Gastrocnemius medialis (tissue), 4 donors: Measurements from ENCODE around the gene SRSF3. TPM values are rescaled to one million over a fixed set of nuclear protein-coding genes. Genes with fewer than 3 reads are reported as not detected.
A peak's percentile ranks its signal among the peaks of the same experiment; 100 is the strongest.

ENCODE experiments used
- ATAC-seq, 2 donors: fragments of 150-250 bp; one replicate each; pipeline ENCODE4 v1.9.1; 2016
- DNase-seq, 2 donors: peaks; one replicate each; pipeline ENCODE4 v3.0.0-alpha.2; 2019
- H3K27ac ChIP-seq, 4 donors: fragments of 200-600 bp; sonication (generic); 1 replicate in 1 of 4; 2 replicates in 3 of 4; pipeline ENCODE4 v1.5.1; 2016 to 2018; ENCODE audit warnings: mild to moderate bottlenecking in 2 of 4, moderate library complexity in 1 of 4
- H3K27me3 ChIP-seq, 3 donors: fragments of 200-600 bp; sonication (generic) in 2 of 3; 1 replicate in 1 of 3; 2 replicates in 2 of 3; pipeline versions ENCODE4 v1.5.1 to v1.6.0; 2016 to 2019; ENCODE audit warnings: mild to moderate bottlenecking in 1 of 3, moderate library complexity in 1 of 3
- H3K36me3 ChIP-seq, 2 donors: fragments of 200-600 bp; sonication (generic) in 1 of 2; one replicate each; pipeline ENCODE4 v1.5.1; 2017 to 2018
- H3K4me1 ChIP-seq, 2 donors: fragments of 200-600 bp; sonication (generic) in 1 of 2; one replicate each; pipeline ENCODE4 v1.5.1; 2016 to 2017; ENCODE audit warnings: mild to moderate bottlenecking in 2 of 2
- H3K4me3 ChIP-seq, 4 donors: fragments of 200-600 bp; sonication (generic) in 3 of 4; 1 replicate in 1 of 4; 2 replicates in 3 of 4; pipeline ENCODE4 v1.5.1; 2016 to 2019; ENCODE audit warnings: mild to moderate bottlenecking in 2 of 4
- H3K9me3 ChIP-seq, 3 donors: fragments of 200-600 bp; sonication (generic) in 2 of 3; 1 replicate in 1 of 3; 2 replicates in 2 of 3; pipeline ENCODE4 v1.5.1; 2016 to 2019
- POLR2A ChIP-seq, 2 donors: fragments of 450-650 bp; IDR thresholded peaks; one replicate each; pipeline ENCODE4 v1.6.1; 2017; ENCODE audit warnings: antibody characterized with exemption in 2 of 2, mild to moderate bottlenecking in 2 of 2, moderate library complexity in 2 of 2
- in situ Hi-C, 4 donors: fragments of 200-750 bp; cut with MboI; loops; one replicate each; pipeline versions ENCODE4 v1.15.0 to v1.8.0; 2017; ENCODE audit warnings: low sequenced_read_pairs in 4 of 4
- intact Hi-C: fragments of 100-400 bp; cut with DNase I; formaldehyde crosslinking; loops from one replicate; pipeline ENCODE4 v1.15.1; 2023; ENCODE audit warnings: low total_unique reads
- total RNA-seq, 4 donors: library from RNA; depleted of rRNA; stranded (reverse); fragments of >200 nt; gene quantifications; one replicate each; pipeline versions ENCODE4 v1.1.0 to v1.2.3, GENCODE V29; 2016
- TF ChIP-seq, protein P1 (sequence below), 5 experiments: fragments of 450-650 bp in 3 of 5; fragments of 200-600 bp in 2 of 5; sonication (generic) in 2 of 5; IDR thresholded peaks in 4 of 5; conservative IDR thresholded peaks in 1 of 5; 1 replicate in 4 of 5; 2 replicates in 1 of 5; pipeline ENCODE4 v1.5.1; 2016 to 2019; ENCODE audit warnings: antibody characterized with exemption in 5 of 5, mild to moderate bottlenecking in 3 of 5, moderate library complexity in 3 of 5

The SRSF3 gene
- total RNA-seq, result 100 to 1,000 TPM in 1 of 4 donors, 10 to 100 TPM in 3; 66.3 to 118 (median 83.2) TPM

DNA sequence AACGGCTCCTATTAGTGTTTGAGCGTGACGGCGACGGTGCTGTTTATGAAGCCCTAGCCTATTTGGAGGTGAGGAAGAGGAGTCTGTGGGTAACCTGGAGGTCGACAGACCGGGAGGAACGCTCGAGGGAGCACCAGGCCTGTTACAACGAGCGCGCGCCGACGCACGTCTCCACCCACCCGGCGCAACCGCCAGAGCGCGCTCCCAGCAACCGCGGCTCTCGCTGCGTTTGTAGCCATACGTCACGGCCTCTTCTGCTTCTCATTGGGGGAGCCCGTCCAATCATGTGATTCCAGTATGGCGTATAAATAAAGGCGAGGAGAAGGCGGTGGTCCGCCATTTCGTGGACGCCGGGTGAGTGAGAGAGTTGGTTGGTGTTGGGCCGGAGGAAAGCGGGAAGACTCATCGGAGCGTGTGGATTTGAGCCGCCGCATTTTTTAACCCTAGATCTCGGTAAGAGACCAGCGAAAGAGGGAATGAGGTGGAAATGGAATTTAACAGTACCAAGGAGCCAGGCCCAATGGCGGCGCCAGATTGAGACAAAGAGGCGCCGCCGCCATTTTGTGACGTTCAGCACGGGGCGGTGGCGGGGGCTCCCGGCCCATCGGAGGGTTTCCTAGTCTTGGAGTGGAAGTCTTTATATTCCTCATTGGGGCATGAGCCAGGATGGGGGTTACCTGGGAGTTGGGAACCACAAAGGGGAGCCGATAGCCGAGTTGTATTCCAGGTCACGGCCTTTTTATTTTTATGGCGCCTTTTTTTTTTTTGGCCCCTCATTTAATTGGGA is at the start of gene SRSF3:
Gene SRSF3, plus strand, starts transcription at position 334 of the 787 bp plus-strand sequence. CDS start 2,401 bp downstream, outside the sequence.
- Histone ChIP-seq H3K27ac (peak within 1 kb of the TSS; percentile 93 to 99 (median 97)), H3K36me3 (peaks cover 2 to 28% of the 10 kb centered on the region in 2 donors), H3K27me3 (no peaks in the 10 kb centered on the region), H3K4me1 (peaks cover 28 to 36% of the 10 kb centered on the region in 2 donors), H3K9me3 (no peaks in the 10 kb centered on the region), H3K4me3 (peak within 1 kb of the TSS; percentile 69 to 94 (median 78))
- in situ Hi-C loops (loop anchor here in 2 of 4 donors (10.0 to 25.0 kb wide), 2 partner anchors 157 to 169 kb away; partner anchors contain the start of genes KCTD20 (in 1 of the 2) and PXT1 (in 1 of the 2)), intact Hi-C loops (loop anchor here (1.0 to 10.0 kb wide), 6 partner anchors 22 to 391 kb away; partner anchors contain the start of genes CDKN1A, MTCH1 and STK38)
- ATAC-seq (peak; percentile 93 to 95), DNase-seq (peak; percentile 96 to 97)
- TF ChIP-seq POLR2A (IDR thresholded peaks at IDR 0.05), result peak; percentile 100
- TF ChIP-seq, protein P1, sequence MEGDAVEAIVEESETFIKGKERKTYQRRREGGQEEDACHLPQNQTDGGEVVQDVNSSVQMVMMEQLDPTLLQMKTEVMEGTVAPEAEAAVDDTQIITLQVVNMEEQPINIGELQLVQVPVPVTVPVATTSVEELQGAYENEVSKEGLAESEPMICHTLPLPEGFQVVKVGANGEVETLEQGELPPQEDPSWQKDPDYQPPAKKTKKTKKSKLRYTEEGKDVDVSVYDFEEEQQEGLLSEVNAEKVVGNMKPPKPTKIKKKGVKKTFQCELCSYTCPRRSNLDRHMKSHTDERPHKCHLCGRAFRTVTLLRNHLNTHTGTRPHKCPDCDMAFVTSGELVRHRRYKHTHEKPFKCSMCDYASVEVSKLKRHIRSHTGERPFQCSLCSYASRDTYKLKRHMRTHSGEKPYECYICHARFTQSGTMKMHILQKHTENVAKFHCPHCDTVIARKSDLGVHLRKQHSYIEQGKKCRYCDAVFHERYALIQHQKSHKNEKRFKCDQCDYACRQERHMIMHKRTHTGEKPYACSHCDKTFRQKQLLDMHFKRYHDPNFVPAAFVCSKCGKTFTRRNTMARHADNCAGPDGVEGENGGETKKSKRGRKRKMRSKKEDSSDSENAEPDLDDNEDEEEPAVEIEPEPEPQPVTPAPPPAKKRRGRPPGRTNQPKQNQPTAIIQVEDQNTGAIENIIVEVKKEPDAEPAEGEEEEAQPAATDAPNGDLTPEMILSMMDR (IDR thresholded peaks at IDR 0.05 in 4 of 5, conservative IDR thresholded peaks at IDR 0.05 in 1 of 5), result peak; percentile 30 to 70 (median 66)

DNA sequence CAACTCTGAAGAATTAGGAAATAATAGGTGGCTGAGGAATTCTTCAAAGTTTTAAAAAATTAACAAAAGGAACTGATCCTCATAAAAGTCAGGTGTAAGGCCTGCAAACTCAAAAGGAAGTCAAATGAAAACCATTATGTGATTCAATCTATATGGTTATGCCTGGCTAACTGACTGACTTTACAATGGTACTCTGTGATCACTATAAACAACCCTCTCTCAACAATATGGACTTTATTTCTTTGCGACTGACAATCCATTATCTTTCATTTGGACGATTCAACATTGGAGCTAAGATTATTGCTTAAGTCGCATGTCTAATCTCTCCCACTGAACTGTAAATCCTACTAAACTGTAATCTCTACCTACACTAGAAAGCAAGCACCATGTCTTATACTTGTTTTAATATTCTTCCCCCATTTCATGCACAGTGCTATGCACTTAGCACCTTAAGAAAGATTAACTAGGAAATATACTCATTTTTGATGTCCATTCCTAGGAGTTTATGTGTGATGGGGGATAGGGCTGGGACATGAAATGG is 48.3 kb upstream of the SRSF3 start:
- H3K27ac ChIP-seq, result peak overlapping the region; percentile 89 to 99 (median 98)
- H3K27me3 ChIP-seq, result no peaks in the 10 kb centered on the region
- in situ Hi-C loops (no loop called here), intact Hi-C loops (loop anchor here (2.0 kb wide), 2 partner anchors 123 to 135 kb away; no protein-coding TSS in a partner anchor)
- TF ChIP-seq POLR2A (IDR thresholded peaks at IDR 0.05), result no peak
- TF ChIP-seq, protein P1 (IDR thresholded peaks at IDR 0.05 in 4 of 5, conservative IDR thresholded peaks at IDR 0.05 in 1 of 5), result no peak
- no peak for ATAC-seq
- H3K36me3 ChIP-seq, result peaks cover 0 to 7% of the 10 kb centered on the region in 2 donors
- H3K4me1 ChIP-seq, result peaks cover 27 to 28% of the 10 kb centered on the region in 2 donors
- DNase-seq, result no peak
- no peaks in the 10 kb centered on the region for H3K9me3 ChIP-seq
- H3K4me3 ChIP-seq, result peak overlapping the region; percentile 76 to 97 (median 96)

DNA sequence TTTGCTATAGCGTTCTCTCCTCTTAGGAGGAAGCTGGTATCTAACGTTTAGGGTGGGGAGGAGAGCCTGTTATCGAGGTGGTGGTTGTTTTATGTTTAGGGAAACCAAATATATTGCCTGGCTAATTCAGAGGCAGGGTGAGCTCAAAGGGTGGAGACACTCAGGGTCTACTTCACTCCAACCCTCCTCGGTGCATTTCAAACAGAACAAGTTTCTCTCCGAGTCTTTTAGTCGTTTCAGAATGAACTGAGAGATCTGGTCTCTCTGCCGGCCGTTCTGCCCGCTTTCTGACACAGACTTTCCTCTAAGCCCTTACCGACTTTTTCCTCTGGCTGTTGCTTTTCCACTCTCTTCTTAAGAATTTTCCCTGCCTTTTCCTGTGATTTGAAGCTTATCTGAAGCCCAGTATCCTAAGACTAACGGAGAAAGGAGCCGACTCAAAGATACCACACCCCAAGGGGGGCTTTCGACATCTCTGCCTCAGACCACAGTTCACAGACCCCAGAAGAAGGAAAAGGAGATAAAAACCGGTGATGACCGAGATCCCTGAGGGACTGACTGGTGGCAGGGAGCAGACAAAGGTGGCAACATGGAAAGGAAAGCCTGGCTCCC is 47.7 kb upstream of the SRSF3 start:
- peaks cover 0 to under 1% of the 10 kb centered on the region in 2 donors for H3K36me3 ChIP-seq
- no peaks in the 10 kb centered on the region for H3K27me3 ChIP-seq
- TF ChIP-seq, protein P1 (IDR thresholded peaks at IDR 0.05 in 4 of 5, conservative IDR thresholded peaks at IDR 0.05 in 1 of 5), result no peak
- TF ChIP-seq POLR2A (IDR thresholded peaks at IDR 0.05), result peak in 1 of 2 donors; percentile 19
- ATAC-seq, result peak; percentile 4 to 29
- in situ Hi-C loops (no loop called here), intact Hi-C loops (loop anchor here (2.0 kb wide), 2 partner anchors 124 to 134 kb away; no protein-coding TSS in a partner anchor)
- no peaks in the 10 kb centered on the region for H3K9me3 ChIP-seq
- peaks cover 27 to 28% of the 10 kb centered on the region in 2 donors for H3K4me1 ChIP-seq
- H3K4me3 ChIP-seq, result peak overlapping the region; percentile 76 to 97 (median 96)
- no peak for DNase-seq
- H3K27ac ChIP-seq, result peak overlapping the region; percentile 89 to 99 (median 98)

DNA sequence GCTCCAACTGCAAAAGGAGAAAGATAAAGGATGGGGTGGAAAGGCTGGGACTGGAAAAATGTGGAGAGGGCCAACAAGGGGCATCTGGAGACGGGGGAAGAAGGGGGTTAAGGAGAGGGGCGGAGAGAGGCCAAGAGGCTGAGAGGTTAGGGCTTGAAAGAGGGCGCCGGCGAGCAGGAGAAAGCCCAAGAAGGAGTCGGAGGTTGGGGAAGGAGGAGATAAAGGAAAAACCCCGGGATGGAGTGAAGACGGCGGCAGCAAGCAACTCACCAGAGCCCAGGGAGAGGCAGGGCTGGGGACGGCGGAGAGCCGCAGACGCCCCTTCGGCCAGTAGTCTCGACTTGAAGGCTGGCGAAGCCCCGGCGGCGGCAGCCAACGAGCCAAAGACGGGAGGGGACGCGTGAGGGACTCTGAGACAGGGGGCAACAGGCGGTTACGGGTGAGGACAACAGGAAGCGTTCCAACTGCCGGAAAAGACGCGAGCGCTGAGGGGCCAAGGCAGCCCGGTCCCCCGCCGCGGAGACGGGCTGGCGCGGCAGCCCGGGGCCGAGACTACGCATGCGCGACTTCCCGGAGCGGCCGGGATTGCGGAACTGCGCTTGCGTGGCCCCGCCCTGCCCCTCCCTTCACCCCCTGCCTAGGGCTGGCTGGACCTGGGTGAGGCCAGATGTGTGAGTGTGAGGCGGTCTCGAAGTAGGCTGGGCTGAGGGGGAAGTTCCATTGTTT is 47.1 kb upstream of the SRSF3 start, which contains the start of gene STK38:
Gene STK38, minus strand, starts transcription at position 560 of the 726 bp plus-strand sequence. CDS start 7,277 bp downstream, outside the sequence.
- peaks cover 27 to 28% of the 10 kb centered on the region in 2 donors for H3K4me1 ChIP-seq
- ATAC-seq, result peak; percentile 92 to 97
- in situ Hi-C loops (no loop called here), intact Hi-C loops (loop anchor here (1.0 to 2.0 kb wide), 5 partner anchors 47 to 212 kb away; partner anchors contain the start of gene SRSF3)
- peak within 1 kb of the TSS; percentile 89 to 99 (median 98) for H3K27ac ChIP-seq
- TF ChIP-seq, protein P1 (IDR thresholded peaks at IDR 0.05 in 4 of 5, conservative IDR thresholded peaks at IDR 0.05 in 1 of 5), result peak in 2 of 5 experiments; percentile 4 to 21
- TF ChIP-seq POLR2A (IDR thresholded peaks at IDR 0.05), result peak; percentile 98
- no peaks in the 10 kb centered on the region for H3K9me3 ChIP-seq
- DNase-seq, result peak; percentile 85 to 87
- peak within 1 kb of the TSS; percentile 76 to 97 (median 96) for H3K4me3 ChIP-seq
- no peaks in the 10 kb centered on the region for H3K27me3 ChIP-seq
- no peaks in the 10 kb centered on the region for H3K36me3 ChIP-seq
